HCT116 (cell line): ENCODE data around the gene TRIL. TPM values are rescaled to one million over a fixed set of nuclear protein-coding genes. Genes with fewer than 3 reads are reported as not detected.

Source experiments
- ATAC-seq: fragments of 200-7000 bp; cut with Tn5 transposase; 2 replicates; pipeline ENCODE4 v1.9.1; 2020; ENCODE audit warnings: mild to moderate bottlenecking, moderate library complexity
- BruUV-seq: library from RNA; stranded (reverse); fragments of 400-500 nt; replicated peaks from 2 replicates; lab custom pipeline; 2021; lab: Mats Ljungman, UMichigan
- CTCF ChIA-PET: fragments of 300-600 bp; sonication (Branson Sonifier 250); formaldehyde crosslinking; loops from one replicate; lab custom pipeline; 2021; ENCODE audit warnings: antibody characterized with exemption; lab: Charles Lee
- POLR2A ChIA-PET: fragments of 300-600, 350-600 bp; sonication (Branson Sonifier 250); formaldehyde crosslinking; loops from one replicate; lab custom pipeline; 2021; ENCODE audit warnings: antibody characterized with exemption; lab: Charles Lee
- RAD21 ChIA-PET, 2 experiments: fragments of 300-600 bp; sonication (Branson Sonifier 250); formaldehyde crosslinking; loops; one replicate each; lab custom pipeline; 2023; ENCODE audit warnings: low total read pairs in 2 of 2; ENCODE audit not compliant: uncharacterized antibody in 2 of 2, unreplicated experiment in 2 of 2, low non-redundant PET in 1 of 2; lab: Charles Lee
- DNase-seq: peaks from one replicate; pipeline ENCODE4 v3.0.0-alpha.2; 2010; ENCODE audit warnings: low read depth, low spot score
- H2AFZ ChIP-seq: fragments of 200-600 bp; shearing (Covaris generic), sonication (generic); 2 replicates; pipeline ENCODE4 v1.6.1; 2017; ENCODE audit warnings: low read depth, mixed run types, mixed read lengths, antibody characterized with exemption, low read length; ENCODE audit not compliant: poor library complexity, severe bottlenecking
- H3K27ac ChIP-seq: 2 replicates; pipeline ENCODE4 v1.5.1; 2012; ENCODE audit warnings: low read depth, low read length
- H3K27me3 ChIP-seq: fragments of 200-600 bp; sonication (generic); 2 replicates; pipeline ENCODE4 v1.6.1; 2016; ENCODE audit warnings: mixed run types, low read length, mixed read lengths; ENCODE audit not compliant: insufficient read depth
- H3K36me3 ChIP-seq, 2 experiments: fragments of 200-500 bp in 1 of 2; fragments of 200-600 bp in 1 of 2; sonication (Bioruptor generic) in 1 of 2; sonication (generic) in 1 of 2; 2 replicates each; pipeline versions ENCODE4 v1.5.1 to v1.6.1; 2014 to 2016; ENCODE audit warnings: low read length in 2 of 2, inconsistent platforms in 1 of 2, mixed read lengths in 1 of 2, mixed run types in 1 of 2; ENCODE audit not compliant: insufficient read depth in 2 of 2, control insufficient read depth in 1 of 2
- H3K4me1 ChIP-seq, 2 experiments: fragments of 200-600 bp in 1 of 2; sonication (generic) in 1 of 2; 2 replicates each; pipeline versions ENCODE4 v1.5.1 to v1.6.1; 2012 to 2017; ENCODE audit warnings: low read length in 2 of 2, inconsistent platforms in 1 of 2, mild to moderate bottlenecking in 1 of 2, mixed read lengths in 1 of 2, mixed run types in 1 of 2, moderate library complexity in 1 of 2; ENCODE audit not compliant: insufficient read depth in 2 of 2, control insufficient read depth in 1 of 2
- H3K4me2 ChIP-seq: fragments of 200-600 bp; sonication (generic); 2 replicates; pipeline ENCODE4 v1.6.1; 2017; ENCODE audit warnings: mixed run types, low read length, mixed read lengths
- H3K4me3 ChIP-seq, 2 experiments: fragments of 200-600 bp in 1 of 2; sonication (generic) in 1 of 2; replicated peaks in 1 of 2; 2 replicates each; pipeline ENCODE4 v1.5.1; 2011 to 2016; ENCODE audit warnings: low read length in 2 of 2, control low read depth in 1 of 2, low read depth in 1 of 2, mild to moderate bottlenecking in 1 of 2, mixed read lengths in 1 of 2, mixed run types in 1 of 2
- H3K79me2 ChIP-seq: fragments of 200-600 bp; sonication (generic); 2 replicates; pipeline ENCODE4 v1.6.1; 2017; ENCODE audit warnings: mild to moderate bottlenecking, mixed run types, low read length, moderate library complexity, mixed read lengths; ENCODE audit not compliant: insufficient read depth
- H3K9ac ChIP-seq: fragments of 200-600 bp; sonication (generic); 2 replicates; pipeline ENCODE4 v1.6.1; 2016; ENCODE audit warnings: low read length, mixed read lengths
- H3K9me2 ChIP-seq: fragments of 200-600 bp; sonication (generic), shearing (Covaris generic); 2 replicates; pipeline ENCODE4 v1.6.1; 2017; ENCODE audit warnings: mixed run types, mild to moderate bottlenecking, moderate library complexity; ENCODE audit not compliant: insufficient read depth
- H3K9me3 ChIP-seq, 2 experiments: fragments of 200-500 bp in 1 of 2; fragments of 200-600 bp in 1 of 2; sonication (Bioruptor generic) in 1 of 2; sonication (generic) in 1 of 2; 2 replicates each; pipeline ENCODE4 v1.6.1; 2014 to 2017; ENCODE audit warnings: low read length in 2 of 2, mixed read lengths in 2 of 2, inconsistent platforms in 1 of 2, low read depth in 1 of 2, mild to moderate bottlenecking in 1 of 2, mixed run types in 1 of 2, moderate library complexity in 1 of 2; ENCODE audit not compliant: control insufficient read depth in 1 of 2, insufficient read depth in 1 of 2
- H4K20me1 ChIP-seq: fragments of 200-600 bp; sonication (generic), shearing (Covaris generic); 2 replicates; pipeline ENCODE4 v1.6.1; 2017; ENCODE audit warnings: mixed run types, mild to moderate bottlenecking, moderate library complexity; ENCODE audit not compliant: insufficient read depth
- ATF3 ChIP-seq: IDR thresholded peaks from 2 replicates; pipeline ENCODE4 v1.6.1; 2012
- CTCF ChIP-seq, 3 experiments: fragments of 200-600 bp in 1 of 3; sonication (generic) in 1 of 3; IDR thresholded peaks in 2 of 3; conservative IDR thresholded peaks in 1 of 3; 2 replicates each; pipeline ENCODE4 v1.5.1; 2012 to 2017; ENCODE audit warnings: low read depth in 2 of 3, low read length in 2 of 3, antibody characterized with exemption in 1 of 3, borderline replicate concordance in 1 of 3, control low read depth in 1 of 3, mild to moderate bottlenecking in 1 of 3, mixed read lengths in 1 of 3, mixed run types in 1 of 3, moderate library complexity in 1 of 3; ENCODE audit not compliant: insufficient read depth in 1 of 3
- EGR1 ChIP-seq: IDR thresholded peaks from 2 replicates; pipeline ENCODE4 v1.6.1; 2012; ENCODE audit warnings: low read depth
- ELF1 ChIP-seq: IDR thresholded peaks from 2 replicates; pipeline ENCODE4 v1.6.1; 2012; ENCODE audit warnings: low read depth, borderline replicate concordance
- EZH2 ChIP-seq: fragments of 200-600 bp; sonication (generic); IDR thresholded peaks from 2 replicates; pipeline ENCODE4 v1.6.1; 2017; ENCODE audit warnings: antibody characterized with exemption, mixed run types
- EZH2phosphoT487 ChIP-seq: fragments of 200-600 bp; IDR thresholded peaks from 2 replicates; pipeline ENCODE4 v1.6.1; 2018; ENCODE audit warnings: antibody characterized with exemption, borderline replicate concordance
- FOSL1 ChIP-seq: IDR thresholded peaks from 2 replicates; pipeline ENCODE4 v1.6.1; 2012; ENCODE audit warnings: low read depth
- JUND ChIP-seq: IDR thresholded peaks from 2 replicates; pipeline ENCODE4 v1.6.1; 2012
- POLR2AphosphoS5 ChIP-seq: IDR thresholded peaks from 2 replicates; pipeline ENCODE4 v1.6.1; 2011; ENCODE audit warnings: mild to moderate bottlenecking, low read depth, low read length, moderate library complexity
- RAD21 ChIP-seq: IDR thresholded peaks from 2 replicates; pipeline ENCODE4 v1.6.1; 2012; ENCODE audit warnings: low read depth, mild to moderate bottlenecking
- SIN3A ChIP-seq: IDR thresholded peaks from 2 replicates; pipeline ENCODE4 v1.6.1; 2012; ENCODE audit warnings: low read depth
- SRF ChIP-seq: IDR thresholded peaks from 2 replicates; pipeline ENCODE4 v1.6.1; 2012; ENCODE audit warnings: low read depth
- TCF7L2 ChIP-seq: IDR thresholded peaks from 2 replicates; pipeline ENCODE4 v1.7.0; 2011; ENCODE audit warnings: borderline replicate concordance, inconsistent platforms; ENCODE audit not compliant: insufficient read depth, insufficient read length; ENCODE audit errors: extremely low read depth
- YY1 ChIP-seq: IDR thresholded peaks from 2 replicates; pipeline ENCODE4 v1.6.1; 2011; ENCODE audit warnings: low read length, low read depth, moderate library complexity, mild to moderate bottlenecking; ENCODE audit not compliant: insufficient replicate concordance; ENCODE audit errors: extremely low read depth
- ZNF274 ChIP-seq: fragments of 200-500 bp; sonication (Bioruptor generic); IDR thresholded peaks from 2 replicates; pipeline ENCODE4 v1.6.1; 2014; ENCODE audit warnings: mild to moderate bottlenecking, low read depth, low read length, inconsistent platforms
- intact Hi-C: fragments of 100-400 bp; cut with micrococcal nuclease; formaldehyde crosslinking; loops from 2 replicates; pipeline ENCODE4 v1.10.0; 2022
- total RNA-seq: library from RNA; stranded (reverse); gene quantifications from one replicate; pipeline ENCODE4 v1.2.1, GENCODE V29; 2021; ENCODE audit not compliant: unreplicated experiment
- TF ChIP-seq, protein P1 (sequence below): IDR thresholded peaks from 2 replicates; pipeline ENCODE4 v1.6.1; 2012; ENCODE audit warnings: low read depth

TRIL gene
- total RNA-seq, 1 experiment from 2014 or later: not detected

DNA sequence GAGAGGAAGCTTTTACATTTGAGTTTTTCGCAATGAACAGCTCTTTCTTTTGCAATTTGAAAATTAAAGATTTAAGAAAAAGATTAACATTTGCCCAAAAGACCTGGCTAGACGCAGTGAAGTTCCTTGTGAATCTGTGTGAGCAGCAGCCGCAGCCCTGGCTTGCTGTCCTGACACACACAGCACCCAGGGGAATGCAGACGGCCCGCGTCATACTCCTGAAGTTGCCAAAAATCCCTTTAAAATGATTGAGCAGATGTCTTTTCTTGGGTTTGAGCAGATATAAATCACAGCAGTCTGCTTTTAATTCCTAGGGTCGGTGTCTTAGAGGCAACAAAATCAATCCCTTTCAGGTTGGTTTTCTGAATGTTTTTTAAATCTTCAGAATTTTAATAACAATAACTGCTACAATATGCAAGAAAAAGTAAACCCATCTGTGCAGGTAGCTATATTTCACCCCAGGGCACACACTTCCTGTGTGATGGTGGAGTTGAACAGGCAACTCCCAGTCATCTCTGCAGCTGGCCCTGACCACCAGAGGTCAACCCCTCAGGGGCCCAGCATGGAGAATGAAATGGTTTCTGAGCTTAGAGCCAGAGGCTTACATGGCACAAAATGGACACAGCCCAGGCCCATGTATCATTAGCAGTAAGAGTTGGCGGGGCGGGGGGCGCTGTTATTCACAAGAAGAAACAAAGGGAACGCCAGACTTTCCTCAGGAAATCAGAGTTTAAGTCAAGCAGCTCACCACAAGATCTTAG, 32.2 kb upstream of the TRIL start:
- no peak overlapping the region for H2AFZ ChIP-seq
- H3K9me2 ChIP-seq: no peaks in the 10 kb centered on the region
- TF ChIP-seq YY1 (no peak), SIN3A (no peak), CTCF (IDR thresholded peaks at IDR 0.05 in 2 of 3, conservative IDR thresholded peaks at IDR 0.05 in 1 of 3; ENCODE audit: borderline replicate concordance in 1 of 3, insufficient read depth in 1 of 3, low read depth in 2 of 3, low read length in 2 of 3) (no peak), EGR1 (no peak), SRF (no peak), TCF7L2 (no peak), JUND (no peak), EZH2 (no peak), ELF1 (no peak), ZNF274 (no peak), POLR2AphosphoS5 (no peak), EZH2phosphoT487 (no peak), RAD21 (no peak), FOSL1 (no peak), ATF3 (no peak)
- TF ChIP-seq, protein P1, sequence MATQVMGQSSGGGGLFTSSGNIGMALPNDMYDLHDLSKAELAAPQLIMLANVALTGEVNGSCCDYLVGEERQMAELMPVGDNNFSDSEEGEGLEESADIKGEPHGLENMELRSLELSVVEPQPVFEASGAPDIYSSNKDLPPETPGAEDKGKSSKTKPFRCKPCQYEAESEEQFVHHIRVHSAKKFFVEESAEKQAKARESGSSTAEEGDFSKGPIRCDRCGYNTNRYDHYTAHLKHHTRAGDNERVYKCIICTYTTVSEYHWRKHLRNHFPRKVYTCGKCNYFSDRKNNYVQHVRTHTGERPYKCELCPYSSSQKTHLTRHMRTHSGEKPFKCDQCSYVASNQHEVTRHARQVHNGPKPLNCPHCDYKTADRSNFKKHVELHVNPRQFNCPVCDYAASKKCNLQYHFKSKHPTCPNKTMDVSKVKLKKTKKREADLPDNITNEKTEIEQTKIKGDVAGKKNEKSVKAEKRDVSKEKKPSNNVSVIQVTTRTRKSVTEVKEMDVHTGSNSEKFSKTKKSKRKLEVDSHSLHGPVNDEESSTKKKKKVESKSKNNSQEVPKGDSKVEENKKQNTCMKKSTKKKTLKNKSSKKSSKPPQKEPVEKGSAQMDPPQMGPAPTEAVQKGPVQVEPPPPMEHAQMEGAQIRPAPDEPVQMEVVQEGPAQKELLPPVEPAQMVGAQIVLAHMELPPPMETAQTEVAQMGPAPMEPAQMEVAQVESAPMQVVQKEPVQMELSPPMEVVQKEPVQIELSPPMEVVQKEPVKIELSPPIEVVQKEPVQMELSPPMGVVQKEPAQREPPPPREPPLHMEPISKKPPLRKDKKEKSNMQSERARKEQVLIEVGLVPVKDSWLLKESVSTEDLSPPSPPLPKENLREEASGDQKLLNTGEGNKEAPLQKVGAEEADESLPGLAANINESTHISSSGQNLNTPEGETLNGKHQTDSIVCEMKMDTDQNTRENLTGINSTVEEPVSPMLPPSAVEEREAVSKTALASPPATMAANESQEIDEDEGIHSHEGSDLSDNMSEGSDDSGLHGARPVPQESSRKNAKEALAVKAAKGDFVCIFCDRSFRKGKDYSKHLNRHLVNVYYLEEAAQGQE: no peak
- TF ChIP-seq, all 23 proteins: peak for 0
- intact Hi-C loops: no loop called here
- Histone ChIP-seq H3K79me2 (no peaks in the 10 kb centered on the region), H3K4me1 (no peaks in the 10 kb centered on the region), H3K4me2 (no peak overlapping the region), H4K20me1 (no peaks in the 10 kb centered on the region), H3K36me3 (no peaks in the 10 kb centered on the region), H3K27me3 (no peaks in the 10 kb centered on the region), H3K27ac (no peak overlapping the region), H3K9ac (no peak overlapping the region), H3K4me3 (no peak overlapping the region), H3K9me3 (no peaks in the 10 kb centered on the region)
- BruUV-seq: no TSS peak
- ChIA-PET CTCF (interaction anchor here (1.2 kb wide), 1 partner anchor 22 kb away, joined by 3 read pairs; no protein-coding TSS in a partner anchor), RAD21 (no interaction called here), POLR2A (no interaction called here)
- DNase-seq (no peak), ATAC-seq (no peak)
